GM21447 (cell line): Measurements from ENCODE around the gene PHACTR3.

ENCODE experiments used
- ATAC-seq: cut with Tn5 transposase; IDR thresholded peaks from one replicate; pipeline ENCODE4 v1.9.1; 2021; ENCODE audit not compliant: unreplicated experiment

Gene PHACTR3

GRCh38 chr20:59785986-59786795, 181.9 kb downstream of the PHACTR3 start:
- no peak for ATAC-seq

GRCh38 chr20:59786801-59787537, 182.6 kb downstream of the PHACTR3 start:
- no peak for ATAC-seq

- no peak for ATAC-seq
Observed at GRCh38 chr20:59787538-59787890, 183.2 kb downstream of the PHACTR3 start.

- no peak for ATAC-seq
Observed at GRCh38 chr20:59788196-59788735, 183.9 kb downstream of the PHACTR3 start.

DNA sequence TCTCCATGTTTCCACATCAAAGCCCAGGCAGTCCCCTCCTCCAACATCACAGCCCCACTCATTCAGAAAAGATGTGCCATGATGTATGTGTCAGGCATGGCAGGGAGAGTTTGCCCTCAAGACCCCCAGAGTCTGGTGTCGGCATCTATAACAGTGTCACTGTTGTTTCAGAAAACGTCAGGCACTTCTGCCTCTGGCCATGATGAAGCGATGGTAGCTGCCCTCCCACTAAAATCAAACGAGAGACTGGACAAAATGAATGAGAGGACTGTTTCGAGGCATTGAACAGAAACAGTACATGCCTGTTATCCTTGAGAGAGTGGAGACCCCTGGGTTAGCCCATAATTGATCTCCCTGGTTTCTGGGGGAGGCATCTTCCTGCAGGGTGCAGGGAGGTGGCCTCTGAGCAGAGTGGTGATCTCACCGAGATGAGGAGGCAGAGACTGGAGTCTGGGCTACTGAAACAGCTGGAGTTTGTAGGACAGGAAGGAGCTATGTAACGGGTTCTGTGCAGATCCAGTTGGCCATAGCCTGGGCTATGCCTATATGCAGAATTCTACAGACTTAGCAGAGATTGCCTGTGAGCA, 184.6 kb downstream of the PHACTR3 start:
- no peak for ATAC-seq

GRCh38 chr20:59789686-59790085, 185.3 kb downstream of the PHACTR3 start:
- ATAC-seq, result no peak

GRCh38 chr20:59790346-59790745, 186.0 kb downstream of the PHACTR3 start:
- ATAC-seq, result no peak

DNA sequence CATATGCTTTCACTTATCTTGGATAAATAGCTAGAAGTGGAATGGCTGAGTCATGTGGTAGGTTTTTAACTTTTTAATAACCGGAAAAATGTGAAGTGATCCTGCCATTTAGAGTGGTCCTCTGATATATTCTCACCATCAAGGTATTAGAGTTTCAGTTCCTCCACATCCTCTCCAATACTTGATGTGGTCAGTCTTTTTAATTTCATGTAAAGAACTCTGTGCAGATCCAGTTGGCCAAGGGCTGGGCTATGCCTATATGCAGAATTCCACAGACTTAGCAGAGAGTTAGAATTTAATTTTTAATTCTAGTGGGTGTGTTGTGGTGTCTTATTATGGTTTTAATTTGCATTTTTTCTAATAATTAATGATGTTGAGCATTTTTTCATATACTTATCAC, 188.0 kb downstream of the PHACTR3 start:
- ATAC-seq, result no peak

DNA sequence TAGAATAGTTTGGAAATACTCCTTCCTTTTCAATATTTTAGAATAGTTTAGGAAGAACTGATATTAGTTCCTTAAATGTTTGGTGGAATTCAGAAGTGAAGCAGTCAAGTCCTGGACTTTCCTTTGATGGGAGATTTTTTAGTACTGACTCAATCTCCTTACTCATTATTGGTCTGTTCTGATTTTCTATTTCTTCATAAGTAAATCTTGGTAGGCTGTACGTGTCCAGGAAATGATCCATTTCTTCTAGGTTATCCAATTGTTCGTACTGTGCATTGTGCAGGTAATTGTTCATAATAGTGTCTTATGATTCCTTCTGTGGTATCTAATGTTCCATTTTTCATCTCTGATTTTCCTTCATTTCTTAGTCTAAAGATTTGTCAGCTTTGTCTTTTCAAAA, 190.2 kb downstream of the PHACTR3 start:
- no peak for ATAC-seq

DNA sequence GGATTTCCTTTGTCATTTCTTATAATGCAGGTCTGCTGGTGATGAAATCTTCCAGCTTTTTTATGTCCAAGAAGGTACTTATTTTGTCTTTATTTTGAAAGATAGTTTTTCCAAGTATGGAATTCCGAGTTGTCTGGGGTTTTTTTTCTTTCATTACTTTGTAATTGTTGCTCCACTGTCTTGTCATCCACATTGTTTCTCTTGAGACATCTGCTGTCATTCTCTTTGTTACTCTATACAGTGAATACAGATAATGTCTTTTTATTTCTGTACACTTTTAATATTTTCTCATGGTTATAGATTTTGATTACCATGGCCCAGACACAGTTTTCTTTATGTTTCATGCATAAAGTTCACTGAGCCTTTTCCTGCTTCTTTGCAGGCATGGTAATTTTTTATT, 196.0 kb downstream of the PHACTR3 start:
- no peak for ATAC-seq

GRCh38 chr20:59802018-59802417, 197.7 kb downstream of the PHACTR3 start:
- no peak for ATAC-seq

- no peak for ATAC-seq
Observed at GRCh38 chr20:59802471-59803221, 198.3 kb downstream of the PHACTR3 start.

- ATAC-seq, result no peak
Observed at GRCh38 chr20:59804347-59804746, 200.0 kb downstream of the PHACTR3 start.

GRCh38 chr20:59804871-59805665, 200.7 kb downstream of the PHACTR3 start:
- no peak for ATAC-seq

- ATAC-seq, result no peak
Observed at GRCh38 chr20:59805786-59806577, 201.6 kb downstream of the PHACTR3 start.

DNA sequence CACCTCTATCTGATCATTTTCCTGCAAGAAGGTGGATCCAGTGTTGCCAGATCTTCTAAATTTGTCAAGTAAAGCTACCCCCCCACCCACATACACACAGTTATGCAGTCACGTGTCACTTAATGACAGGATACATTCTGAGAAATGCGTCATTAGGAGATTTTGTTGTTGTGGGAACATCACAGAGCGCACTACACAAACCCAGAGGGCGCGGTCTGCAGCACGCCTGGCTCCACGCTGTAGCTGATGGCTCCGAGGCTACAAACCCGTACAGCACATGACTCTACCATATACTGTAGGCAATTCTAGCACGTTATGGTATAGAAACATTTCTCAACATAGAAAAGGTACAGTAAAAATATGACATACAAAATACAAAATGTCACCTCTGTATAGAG, 202.2 kb downstream of the PHACTR3 start:
- ATAC-seq, result no peak

DNA sequence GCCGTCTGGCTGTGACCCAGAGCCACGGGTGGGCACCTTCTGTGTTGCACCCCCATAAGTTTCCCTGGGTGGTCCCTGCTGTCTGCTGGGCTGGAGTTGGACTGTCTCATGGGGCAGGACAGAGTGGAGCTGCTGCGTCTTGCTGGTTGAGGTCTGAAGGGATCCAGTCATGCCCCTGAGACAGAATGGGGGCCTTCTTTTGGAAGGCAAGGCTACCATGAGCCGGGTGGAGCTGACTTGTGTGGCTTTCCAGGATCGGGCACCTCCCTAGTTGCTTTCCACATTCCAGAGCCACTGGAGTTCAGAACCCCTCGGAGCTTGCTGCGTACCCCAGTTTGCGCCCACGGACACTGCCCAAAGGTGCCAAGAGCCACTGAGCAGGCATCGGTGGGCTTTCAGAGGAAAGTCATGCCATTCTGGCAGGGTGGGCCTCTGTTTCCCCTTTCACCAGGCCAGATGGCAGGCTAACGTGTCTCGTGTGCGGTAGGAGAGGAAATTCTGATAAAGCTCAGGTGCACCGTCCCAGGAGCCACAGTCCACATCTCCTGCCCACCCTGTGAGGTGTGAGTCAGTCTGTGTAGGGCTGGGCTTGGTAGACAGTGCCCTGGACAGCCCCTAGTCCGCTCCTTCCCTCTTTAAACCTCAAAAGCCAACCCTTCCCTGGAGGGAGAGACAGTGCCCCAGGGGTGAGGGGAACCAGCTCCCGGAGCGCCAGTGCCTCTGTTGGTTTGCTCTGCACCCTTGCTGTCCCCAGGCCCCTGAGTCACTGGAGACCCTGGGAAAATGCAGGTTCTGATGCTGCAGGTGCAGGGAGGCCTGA, 203.8 kb downstream of the PHACTR3 start:
- no peak for ATAC-seq

DNA sequence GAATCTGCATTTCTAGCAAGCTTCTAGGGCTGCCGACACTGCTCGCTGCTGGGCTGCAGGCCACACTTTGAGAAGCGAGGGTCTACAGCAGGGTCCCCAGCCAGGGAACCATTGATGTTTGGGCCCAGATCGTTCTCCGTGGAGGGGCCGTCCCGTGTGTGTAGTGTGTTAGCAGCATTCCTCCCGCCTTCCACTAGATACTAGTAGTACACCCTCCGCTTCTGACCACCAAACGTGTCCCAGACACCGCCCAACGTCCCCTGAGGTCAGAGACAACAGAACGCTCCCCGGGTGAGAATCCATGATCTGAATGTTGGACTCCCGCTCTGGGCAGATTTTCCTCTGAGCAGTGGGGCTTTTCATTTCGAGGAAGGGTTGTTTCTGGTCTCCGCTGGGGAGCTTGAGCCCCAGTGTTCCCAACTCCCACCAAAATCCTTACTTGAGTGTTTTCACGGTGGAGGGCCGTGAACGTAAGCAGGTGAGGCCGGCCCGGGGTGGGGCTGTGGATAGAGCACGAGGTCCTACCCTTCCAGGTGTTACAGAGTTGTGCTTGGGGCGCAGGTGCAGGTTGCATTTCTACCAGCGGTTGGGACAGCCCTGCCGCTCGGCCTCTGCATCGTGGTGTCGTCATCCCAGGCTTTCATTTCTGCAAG, 204.5 kb downstream of the PHACTR3 start:
- ATAC-seq, result no peak
